Activated T-helper 1 cell treated with Interleukin-2 at 50 U/mL for 16 hours (primary cell): ENCODE data around the gene IGSF10.

Source experiments
- DNase-seq: peaks from one replicate; pipeline ENCODE4 v3.0.0-alpha.2; 2020; ENCODE audit warnings: low read depth

The IGSF10 gene

GRCh38 chr3:151462991-151463390 lies 2.1 kb upstream of the IGSF10 start:
- DNase-seq, result no peak

GRCh38 chr3:151462278-151462780 lies 1.5 kb upstream of the IGSF10 start:
- no peak for DNase-seq

GRCh38 chr3:151460228-151460627 lies 633 bp downstream of the IGSF10 start:
- no peak for DNase-seq

GRCh38 chr3:151459358-151459757 lies 1.5 kb downstream of the IGSF10 start:
- DNase-seq, result no peak

GRCh38 chr3:151456065-151456464 lies 4.8 kb downstream of the IGSF10 start:
- no peak for DNase-seq

- no peak for DNase-seq
Observed at GRCh38 chr3:151452841-151453240, 8.0 kb downstream of the IGSF10 start.

GRCh38 chr3:151452368-151452767 lies 8.5 kb downstream of the IGSF10 start:
- DNase-seq, result no peak

- no peak for DNase-seq
Observed at GRCh38 chr3:151446002-151446340, 14.9 kb downstream of the IGSF10 start.

- DNase-seq, result no peak
Observed at GRCh38 chr3:151445273-151446001, 15.4 kb downstream of the IGSF10 start.

- DNase-seq, result no peak
Observed at GRCh38 chr3:151443583-151443982, 17.3 kb downstream of the IGSF10 start.

GRCh38 chr3:151440940-151441339 lies 19.9 kb downstream of the IGSF10 start:
- DNase-seq, result no peak

- DNase-seq, result no peak
Observed at GRCh38 chr3:151439652-151440125, 21.2 kb downstream of the IGSF10 start.

- DNase-seq, result no peak
Observed at GRCh38 chr3:151437906-151438305, 23.0 kb downstream of the IGSF10 start.

GRCh38 chr3:151436675-151437446 lies 24.0 kb downstream of the IGSF10 start:
- no peak for DNase-seq

GRCh38 chr3:151434151-151434890 lies 26.5 kb downstream of the IGSF10 start:
- no peak for DNase-seq

- no peak for DNase-seq
Observed at GRCh38 chr3:151432616-151433372, 28.1 kb downstream of the IGSF10 start.

GRCh38 chr3:151431940-151432339 lies 28.9 kb downstream of the IGSF10 start:
- no peak for DNase-seq

GRCh38 chr3:151430821-151431484 lies 29.9 kb downstream of the IGSF10 start:
- no peak for DNase-seq

GRCh38 chr3:151428386-151428785 lies 32.5 kb downstream of the IGSF10 start:
- no peak for DNase-seq

- no peak for DNase-seq
Observed at GRCh38 chr3:151426341-151426657, 34.6 kb downstream of the IGSF10 start.

GRCh38 chr3:151425627-151426340 lies 35.1 kb downstream of the IGSF10 start:
- DNase-seq, result no peak
